Sciatic nerve (tissue), 2 donors: Measurements from ENCODE around the gene VAT1. TPM values are rescaled to one million over a fixed set of nuclear protein-coding genes. Genes with fewer than 3 reads are reported as not detected.
A peak's percentile ranks its signal among the peaks of the same experiment; 100 is the strongest.
"Not testable (repeated sequence)": the region's sequence is repeated elsewhere in the genome, so short reads cannot be mapped to it uniquely, and the experiment has no call there.

Source experiments
- ATAC-seq: fragments of 200-7000 bp; cut with Tn5 transposase; one replicate; pipeline ENCODE4 v1.9.1; 2020; ENCODE audit warnings: mild to moderate bottlenecking, moderate library complexity
- DNase-seq: peaks from one replicate; pipeline ENCODE4 v3.0.0-alpha.2; 2020; ENCODE audit warnings: low spot score
- intact Hi-C: fragments of 100-400 bp; cut with DNase I; formaldehyde crosslinking; loops from one replicate; pipeline ENCODE4 v1.14.2; 2022
- total RNA-seq: library from RNA; stranded (reverse); fragmentation: NEBNext Ultra II Directional; extraction: Animal tissue kit (Norgen Biotek cat#: 25700); gene quantifications from one replicate; pipeline ENCODE4 v1.2.1, GENCODE V29; 2021
- donor health status: DM: no; HTN: no; CAD: no.
- donor health status: DM: no; HTN: no; CAD: no.

Gene VAT1
- total RNA-seq, result 288 TPM

DNA sequence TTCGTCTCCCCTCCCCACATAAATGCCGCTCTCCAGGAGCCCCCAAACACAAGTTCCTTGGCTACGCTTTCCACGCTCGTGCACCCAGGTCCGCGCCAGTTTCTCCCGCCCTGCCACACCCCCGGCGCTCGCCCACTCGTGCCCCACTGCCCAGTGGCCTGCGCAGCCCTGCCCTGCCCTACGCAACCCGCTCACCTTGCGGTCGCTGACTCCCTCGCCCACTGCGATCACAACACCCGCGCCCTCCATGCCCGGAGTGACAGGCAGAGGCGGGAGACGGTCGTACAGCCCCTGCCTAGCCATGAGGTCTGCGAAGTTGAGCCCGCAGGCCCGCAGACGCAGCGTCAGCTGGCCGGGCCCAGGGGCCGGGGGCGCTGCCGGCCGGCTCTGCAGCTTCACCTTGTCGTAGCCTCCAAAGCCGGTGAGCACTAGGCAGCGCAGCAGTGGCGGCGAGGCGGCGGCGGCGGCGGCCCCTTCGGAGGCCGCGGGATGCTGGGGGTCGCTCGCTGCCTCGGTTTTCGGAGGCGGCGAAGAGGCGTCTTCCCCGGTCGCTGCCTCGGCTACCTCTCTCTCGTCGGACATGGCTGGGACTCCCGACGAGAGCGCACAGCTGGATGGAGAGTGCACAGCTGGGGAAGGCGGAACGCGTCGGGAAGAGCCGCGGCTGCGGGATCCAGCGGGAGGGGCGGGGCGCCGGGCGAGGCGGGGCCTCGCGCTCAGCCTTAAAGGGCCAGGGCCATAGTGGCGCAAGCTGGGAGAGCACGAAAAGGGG lies at the start of gene VAT1:
TSS of gene VAT1 (minus strand) at position 645 of the 772 bp plus-strand sequence. CDS start at position 582, 63 bp downstream.
- intact Hi-C loops, result no loop called here
- ATAC-seq (peak; percentile 73), DNase-seq (peak; percentile 92)

DNA sequence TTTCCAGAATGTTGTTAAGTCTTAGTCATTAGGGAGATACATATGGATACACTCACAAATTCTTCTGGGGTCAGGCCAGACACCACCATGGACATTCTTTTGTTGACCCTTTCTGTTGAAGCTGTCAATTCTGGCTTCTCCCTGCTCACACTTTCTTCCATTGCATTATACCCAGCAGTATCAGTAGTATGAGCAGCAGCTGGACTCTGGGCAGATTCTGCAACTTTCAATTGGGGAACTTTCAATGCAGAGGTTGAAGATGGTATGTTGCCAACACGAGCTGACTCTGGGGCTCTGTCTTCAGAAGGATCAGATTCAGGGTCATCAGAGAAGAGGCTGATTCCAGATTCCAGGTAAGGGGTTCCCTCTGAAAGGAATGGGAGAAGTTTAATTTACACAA lies 48.7 kb upstream of the VAT1 start:
- ATAC-seq, result no peak
- DNase-seq, result no peak
- intact Hi-C loops, result no loop called here

DNA sequence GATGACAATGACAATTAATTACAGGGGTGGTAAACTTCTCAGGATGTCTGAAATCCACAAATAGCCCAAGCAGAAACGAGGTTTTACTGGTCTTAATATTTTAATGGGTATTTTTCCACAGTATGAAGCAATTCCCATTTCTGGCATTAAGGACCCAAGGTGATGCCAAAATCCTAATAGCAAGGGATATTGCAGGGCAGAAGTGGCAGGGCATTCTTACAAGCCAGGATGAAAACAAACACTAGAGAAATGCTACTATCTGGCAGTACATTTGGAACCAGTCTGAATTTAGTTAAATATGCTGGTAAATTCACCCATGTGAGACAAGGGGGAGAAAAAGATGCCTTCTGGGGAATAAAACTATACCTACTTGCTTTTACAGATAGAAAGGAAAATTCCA lies 48.1 kb upstream of the VAT1 start:
- intact Hi-C loops, result no loop called here
- DNase-seq, result no peak

DNA sequence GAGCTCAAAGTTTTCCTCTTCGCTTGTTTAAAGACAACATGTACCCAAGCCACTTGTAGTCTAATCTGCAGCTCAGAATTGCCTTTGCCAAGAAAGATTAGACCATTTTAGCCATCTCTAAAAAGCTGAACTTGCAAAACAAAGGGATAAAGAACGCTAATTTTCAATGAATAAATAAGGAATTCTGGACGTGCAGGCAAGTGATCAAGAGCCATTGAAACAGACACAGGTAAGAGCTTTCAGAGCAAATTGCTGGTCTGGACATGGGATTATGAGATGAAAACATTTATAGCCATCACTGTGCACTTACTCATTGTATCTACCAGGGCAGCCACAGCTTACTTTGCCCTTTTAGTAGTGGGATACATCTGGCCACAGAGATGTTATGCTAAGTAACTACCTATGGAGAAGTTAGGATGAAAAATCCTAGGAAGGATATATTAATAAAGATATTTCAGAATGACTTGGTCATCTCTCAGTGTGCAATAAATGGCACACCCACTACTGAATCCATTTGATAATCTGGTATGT lies 47.2 kb upstream of the VAT1 start:
- intact Hi-C loops, result no loop called here
- DNase-seq (no peak), ATAC-seq (no peak)

More for the DNA sequence above, 48.1 kb upstream of the VAT1 start:
- no peak for ATAC-seq

DNA sequence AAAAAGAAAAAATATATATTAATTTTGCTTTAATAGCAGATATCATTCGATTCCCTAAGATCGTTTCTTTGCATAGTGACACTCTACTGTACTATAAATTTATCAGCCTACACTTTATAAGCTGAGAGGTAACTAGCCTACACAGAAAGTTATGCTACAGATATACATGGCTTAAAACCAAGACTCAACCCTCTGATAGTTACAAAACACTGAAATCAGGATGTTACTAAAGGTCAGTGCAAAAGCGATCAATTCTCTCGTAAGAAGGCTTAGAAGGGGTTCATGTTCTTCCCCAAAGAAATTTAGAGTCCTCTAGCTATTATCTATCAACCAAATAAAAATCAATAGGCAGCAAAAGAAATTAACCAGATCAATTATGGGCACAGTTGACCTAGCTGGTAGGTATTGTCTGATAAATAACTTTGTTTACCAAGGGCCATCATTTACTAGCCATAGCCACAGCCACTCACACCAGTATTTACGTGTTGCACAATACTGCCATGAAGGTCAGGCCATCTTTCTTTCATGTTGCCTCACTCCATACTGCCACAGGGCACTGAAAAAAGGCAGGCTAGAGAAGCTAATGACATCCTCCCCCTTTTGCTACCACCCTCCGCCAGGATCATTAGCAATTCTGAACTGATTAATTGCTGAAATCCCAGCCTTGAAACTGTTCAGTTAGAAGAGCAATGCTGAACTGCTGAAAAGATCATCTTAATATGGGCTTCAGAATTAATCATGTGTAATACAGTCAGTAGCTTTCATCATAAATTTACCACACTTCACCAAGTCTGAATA lies 46.6 kb upstream of the VAT1 start:
- DNase-seq, result no peak
- no peak for ATAC-seq
- intact Hi-C loops, result no loop called here

DNA sequence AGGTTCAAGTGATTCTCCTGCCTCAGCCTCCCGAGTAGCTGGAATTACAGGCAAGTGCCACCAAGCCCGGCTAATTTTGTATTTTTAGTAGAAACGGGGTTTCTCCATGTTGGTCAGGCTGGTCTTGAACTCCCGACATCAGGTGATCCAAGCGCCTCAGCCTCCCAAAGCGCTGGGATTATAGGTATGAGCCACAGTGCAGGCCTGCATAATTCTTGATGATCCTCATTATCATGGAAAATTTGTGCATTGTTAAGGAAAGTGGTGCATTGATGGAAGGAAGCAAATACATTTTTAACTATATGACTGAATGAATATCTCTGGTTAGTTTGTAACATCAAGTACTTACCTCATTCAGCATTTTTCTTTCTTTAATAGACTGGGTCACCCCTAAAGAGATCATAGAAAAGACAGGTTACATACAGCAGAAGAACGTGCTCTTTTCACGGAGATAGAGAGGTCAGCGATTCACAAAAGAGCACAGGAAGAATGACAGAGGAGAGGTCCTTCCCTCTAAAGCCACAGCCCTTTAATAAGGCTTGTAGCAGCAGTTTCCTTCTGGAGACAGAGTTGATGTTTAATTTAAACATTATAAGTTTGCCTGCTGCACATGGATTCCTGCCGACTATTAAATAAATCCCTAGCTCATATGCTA lies 40.9 kb upstream of the VAT1 start:
- DNase-seq (no peak), ATAC-seq (no peak)
- intact Hi-C loops, result no loop called here

DNA sequence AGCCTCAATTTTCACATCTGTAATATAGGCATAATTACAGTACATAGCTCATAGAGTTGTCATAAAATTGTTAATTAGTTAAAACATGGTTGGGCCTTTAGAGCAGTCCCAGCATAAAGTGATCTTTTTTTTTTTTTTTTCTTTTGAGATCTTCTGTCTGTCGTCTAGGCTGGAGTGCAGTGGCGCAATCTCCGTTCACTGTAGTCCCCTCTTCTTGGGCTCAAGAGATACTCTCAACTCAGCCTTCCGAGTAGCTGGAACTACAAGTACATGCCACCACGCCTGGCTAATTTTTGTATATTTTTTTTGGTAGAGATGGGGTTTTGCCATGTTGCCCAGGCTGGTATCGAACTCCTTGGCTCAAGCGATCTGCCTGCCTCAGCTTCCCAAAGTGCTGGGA lies 33.9 kb upstream of the VAT1 start:
- ATAC-seq (no peak), DNase-seq (no peak)
- intact Hi-C loops, result no loop called here

DNA sequence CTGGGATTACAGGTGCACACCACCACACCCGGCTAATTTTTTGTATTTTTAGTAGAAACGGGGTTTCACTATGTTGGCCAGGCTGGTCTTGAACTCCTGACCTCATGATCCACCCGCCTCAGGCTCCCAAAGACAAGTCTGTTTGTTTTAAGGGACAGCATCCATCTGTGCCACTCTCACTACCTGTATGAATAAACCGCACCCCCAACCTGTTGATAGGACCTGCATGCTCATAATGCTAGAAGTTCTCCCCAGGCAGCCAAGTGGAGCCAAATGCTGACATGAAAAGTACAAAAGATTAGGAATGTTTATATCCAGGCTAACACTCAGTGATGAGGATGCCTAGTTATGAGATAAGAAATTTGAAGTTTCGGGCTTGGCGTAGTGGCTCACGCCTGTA lies 30.8 kb upstream of the VAT1 start:
- DNase-seq, ATAC-seq, intact Hi-C loops: not testable (repeated sequence)

DNA sequence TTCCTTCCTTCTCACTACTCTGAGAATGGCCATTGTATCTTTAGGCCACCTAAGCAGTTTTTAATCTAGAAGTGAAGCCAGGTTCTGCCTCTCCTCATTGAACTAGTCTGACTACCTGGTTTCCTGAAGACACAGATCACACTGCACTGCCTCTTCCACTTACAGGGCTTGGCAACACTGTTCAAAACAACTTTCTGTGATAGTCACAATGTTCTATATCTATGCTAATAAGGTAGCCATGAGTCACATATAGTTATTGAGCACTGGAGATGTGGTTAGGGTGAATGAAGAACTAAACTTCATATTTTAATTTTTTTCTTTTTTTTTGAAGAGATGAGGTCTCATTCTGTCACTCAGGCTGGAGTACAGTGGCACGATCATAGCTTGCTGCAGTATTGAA lies 29.8 kb upstream of the VAT1 start:
- intact Hi-C loops, result no loop called here
- ATAC-seq, result no peak

DNA sequence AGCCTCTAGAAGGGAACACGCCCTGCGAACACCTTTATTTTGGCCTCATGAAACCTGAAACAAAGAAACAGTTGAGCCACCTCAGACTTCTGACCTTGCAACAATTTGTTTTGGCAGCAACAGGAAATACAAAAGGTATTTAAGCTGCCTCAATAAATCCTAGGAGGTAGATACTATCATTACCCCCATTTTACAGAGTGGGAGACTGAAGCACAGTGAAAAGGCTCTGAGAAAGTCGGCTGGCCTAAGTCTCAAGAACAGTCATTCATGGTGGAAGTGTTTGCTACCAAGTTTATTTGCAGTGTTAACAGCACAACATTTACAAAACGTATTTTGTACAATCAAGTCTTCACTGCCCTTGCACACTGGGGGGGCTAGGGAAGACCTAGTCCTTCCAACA lies 21.8 kb upstream of the VAT1 start:
- no peak for ATAC-seq
- no peak for DNase-seq
- intact Hi-C loops, result no loop called here

More for the DNA sequence above, 29.8 kb upstream of the VAT1 start:
- no peak for DNase-seq

DNA sequence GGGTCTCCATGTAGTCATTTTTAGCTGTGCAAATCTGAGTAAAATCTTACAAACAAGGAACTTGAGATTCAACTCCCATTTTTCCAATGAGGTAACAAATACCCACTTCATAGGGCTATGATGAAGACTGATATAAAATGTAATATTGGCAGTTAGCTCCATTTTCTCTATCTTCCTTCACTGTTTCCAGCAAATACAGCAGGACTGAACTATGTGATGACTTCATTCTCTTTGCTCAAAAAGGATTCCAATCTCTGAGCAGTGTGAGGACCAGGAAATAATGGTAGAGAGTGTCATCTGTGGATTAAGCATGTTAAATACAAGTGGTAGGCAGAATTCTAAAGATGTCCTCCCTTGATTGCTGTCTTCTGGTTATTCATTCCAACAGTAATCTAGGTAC lies 21.1 kb upstream of the VAT1 start:
- DNase-seq (no peak), ATAC-seq (no peak)
- intact Hi-C loops, result no loop called here

DNA sequence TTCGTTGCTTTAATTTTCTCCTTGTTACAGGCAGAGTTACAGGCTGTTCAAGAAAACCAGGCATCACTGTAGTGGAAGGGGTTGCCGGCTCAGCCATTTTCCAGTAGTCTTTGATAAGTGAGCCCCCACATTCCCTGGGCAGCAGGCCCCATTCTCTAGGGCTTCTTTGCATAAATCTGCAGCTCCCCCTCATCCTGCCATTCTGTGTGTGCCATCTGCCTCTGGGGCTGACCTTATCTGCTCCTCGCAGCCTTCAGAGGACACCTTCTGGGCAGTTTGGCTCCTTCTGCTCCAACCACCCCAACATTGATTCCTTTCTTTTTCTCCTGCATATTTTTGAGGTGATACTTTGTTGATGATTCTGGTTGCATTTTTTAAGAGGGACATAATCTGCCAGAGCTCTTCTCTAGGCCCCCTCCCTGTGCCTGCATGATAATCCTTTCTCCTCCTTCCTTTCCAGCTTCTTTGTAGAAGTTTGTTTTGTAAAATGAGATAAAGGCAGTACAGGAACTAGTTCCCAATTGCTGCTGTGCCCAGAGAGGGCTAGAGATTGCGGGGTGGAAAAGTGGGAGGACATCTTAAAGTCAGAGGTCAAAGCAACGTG lies 19.9 kb upstream of the VAT1 start:
- DNase-seq, result no peak
- ATAC-seq, result no peak
- intact Hi-C loops, result no loop called here

DNA sequence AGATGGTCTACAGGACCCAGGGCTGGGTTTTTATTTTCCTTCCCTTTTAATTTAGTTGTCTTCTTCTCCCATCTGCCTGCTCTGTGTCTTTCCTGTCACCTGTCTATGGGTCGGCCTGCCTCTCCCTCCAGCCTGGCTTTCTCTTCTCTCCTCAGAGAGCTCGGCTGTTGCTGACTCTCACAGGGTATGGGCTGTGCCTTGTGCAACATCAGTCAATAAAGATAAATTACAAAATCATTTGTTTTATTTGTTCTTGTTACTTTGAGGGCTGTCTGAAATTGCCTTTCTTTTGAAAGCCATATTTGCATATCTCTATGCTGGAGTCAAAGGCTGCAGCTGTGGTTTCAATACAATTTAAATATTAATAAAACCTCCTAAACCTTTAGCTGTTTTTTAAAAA lies 18.5 kb upstream of the VAT1 start:
- ATAC-seq (no peak), DNase-seq (no peak)

DNA sequence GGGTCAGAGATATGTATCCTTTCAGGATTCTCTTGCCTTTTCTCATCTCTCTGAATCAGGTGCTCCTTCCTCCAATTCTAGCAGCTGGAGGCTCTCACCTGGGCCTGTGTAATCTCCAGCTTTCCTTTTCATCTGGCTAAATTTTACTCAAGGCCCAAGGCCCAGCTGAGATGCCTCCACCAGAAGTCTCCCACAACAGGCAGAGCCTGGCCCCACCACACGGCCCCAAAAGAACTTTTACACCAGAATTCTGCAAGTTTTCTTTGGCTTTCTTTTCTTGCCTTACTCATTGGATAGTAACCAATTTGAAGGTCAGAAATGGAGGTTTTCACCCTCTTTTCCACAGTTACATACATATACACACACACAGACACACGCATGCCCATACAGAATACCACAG lies 17.5 kb upstream of the VAT1 start:
- ATAC-seq, result no peak
- DNase-seq, result no peak
- intact Hi-C loops, result no loop called here

More for the DNA sequence above, 18.5 kb upstream of the VAT1 start:
- intact Hi-C loops, result no loop called here

DNA sequence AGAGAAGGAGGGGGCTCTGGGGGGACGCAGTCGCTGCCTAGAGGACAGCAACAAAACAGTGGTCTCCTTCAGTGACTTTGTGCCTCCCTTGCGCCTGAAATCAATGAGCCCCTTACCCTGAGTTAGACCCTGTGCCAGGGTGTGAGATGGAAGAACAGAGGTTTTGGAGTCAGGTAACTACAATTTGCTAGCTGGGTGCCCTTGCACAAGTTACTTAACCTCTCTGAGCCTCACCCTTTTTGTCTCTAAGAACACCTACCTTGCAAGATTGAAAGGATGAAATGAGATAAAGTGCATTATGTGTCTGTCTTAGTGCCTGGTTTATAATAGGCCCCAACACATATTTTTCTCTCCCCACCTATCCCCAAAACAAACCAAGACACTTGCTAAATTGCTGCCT lies 12.7 kb upstream of the VAT1 start:
- DNase-seq (no peak), ATAC-seq (no peak)
- intact Hi-C loops, result no loop called here

DNA sequence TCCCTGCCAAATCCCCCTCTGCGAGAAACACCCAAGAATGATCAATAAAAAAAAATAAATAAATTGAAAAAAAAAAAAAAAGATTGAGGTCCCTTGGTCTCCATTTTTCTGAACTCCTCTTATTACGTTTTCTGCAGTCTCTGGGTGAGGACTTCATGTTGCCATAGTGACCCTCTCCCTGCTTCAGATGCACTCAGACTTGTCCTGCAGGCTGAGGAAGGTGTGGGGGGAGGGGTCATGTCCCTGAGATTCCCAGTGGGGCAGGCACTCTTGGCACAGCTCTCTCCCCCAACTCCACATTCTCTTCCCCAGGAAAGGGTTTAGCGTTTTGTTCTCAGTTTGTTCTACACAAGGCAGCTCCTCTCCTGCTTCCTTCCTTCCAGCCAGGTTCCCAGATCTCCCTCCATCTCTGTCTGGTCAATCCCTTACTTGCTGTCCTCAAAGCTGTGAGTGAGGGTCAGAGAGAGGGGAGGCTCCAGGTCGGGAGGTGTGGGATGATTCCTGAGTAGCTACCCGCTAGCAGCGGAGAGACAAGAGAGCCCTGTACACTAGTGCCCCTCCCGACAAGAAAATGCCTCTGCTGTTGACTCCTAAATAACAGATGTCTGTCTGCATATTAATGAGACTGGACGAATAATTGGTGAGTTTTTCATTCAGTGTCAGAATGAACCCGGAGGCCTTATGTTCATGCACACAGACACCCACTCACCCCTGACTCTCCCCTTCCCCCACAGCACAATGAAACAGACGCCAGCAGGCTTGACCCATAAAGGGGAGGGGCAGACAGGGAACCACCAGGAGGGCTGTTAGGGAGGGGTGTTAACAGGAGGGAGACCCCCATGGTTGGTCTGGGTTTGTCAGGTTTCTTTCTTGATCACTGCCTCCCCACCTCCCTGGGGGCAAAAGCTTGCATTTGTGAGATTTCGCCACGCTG lies 12.0 kb upstream of the VAT1 start:
- DNase-seq (no peak), ATAC-seq (no peak)
- intact Hi-C loops, result no loop called here

DNA sequence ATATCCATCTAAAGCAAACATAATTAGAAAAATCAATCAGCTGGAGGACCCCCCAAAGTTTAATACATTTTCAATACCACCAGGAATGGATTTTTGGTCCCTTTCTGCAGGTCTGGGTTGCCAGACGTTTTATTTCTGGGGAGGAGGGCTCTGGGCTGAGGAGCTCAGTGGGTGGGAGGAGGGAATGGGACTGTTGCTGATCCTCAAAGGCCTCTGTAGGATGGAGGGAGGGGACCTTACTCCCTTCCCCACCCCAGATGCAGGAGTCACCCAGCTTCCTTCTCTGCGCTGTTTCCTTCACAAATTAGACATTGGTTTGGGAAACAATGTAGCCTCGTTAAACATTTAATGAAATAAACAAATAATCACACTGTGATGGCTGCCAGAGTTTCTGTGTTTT lies 9.5 kb upstream of the VAT1 start:
- ATAC-seq, result no peak
- no peak for DNase-seq
- intact Hi-C loops, result no loop called here

DNA sequence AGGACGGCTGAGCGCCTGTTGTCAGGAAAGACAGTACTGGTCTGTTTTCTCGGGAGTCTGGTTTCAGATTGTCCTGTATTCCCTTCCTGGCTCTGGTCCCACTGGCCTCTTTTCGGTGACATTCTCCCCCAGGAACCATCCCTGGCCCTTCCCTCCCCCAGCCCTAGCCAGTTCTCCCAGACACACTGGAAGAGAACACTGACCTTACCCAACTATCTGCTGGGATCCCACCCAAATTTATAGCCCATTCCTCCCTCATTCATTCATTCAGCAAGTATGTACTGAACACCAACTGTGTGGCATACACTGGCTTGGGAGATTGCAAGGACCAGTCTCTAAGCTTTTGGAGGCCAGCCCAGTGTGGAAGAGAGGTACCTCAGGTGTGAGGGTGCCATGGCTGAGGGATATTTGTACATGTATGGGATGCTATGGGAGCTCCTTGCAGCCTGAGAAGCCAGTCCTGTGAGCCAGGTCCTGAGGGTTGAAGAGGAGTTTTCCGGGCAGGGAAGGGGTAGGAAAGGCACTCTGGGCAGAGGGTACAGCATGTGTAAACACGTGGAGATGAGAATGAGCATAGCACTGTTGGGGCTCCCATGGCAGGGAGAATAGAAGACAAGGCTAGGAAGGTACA lies 8.1 kb upstream of the VAT1 start:
- intact Hi-C loops, result no loop called here
- no peak for DNase-seq
- ATAC-seq, result no peak
